Prostate gland (tissue), 2 donors: ENCODE results near the gene TCF7L2. TPM values are rescaled to one million over a fixed set of nuclear protein-coding genes. Genes with fewer than 3 reads are reported as not detected.

Experiments used
- DNase-seq: peaks from one replicate; pipeline ENCODE4 v3.0.0-alpha.2; 2019; ENCODE audit warnings: low spot score
- H3K27ac ChIP-seq, 2 donors: fragments of 200-600 bp; sonication (generic); 2 replicates each; pipeline ENCODE4 v1.5.1; 2017 to 2019
- H3K27me3 ChIP-seq: fragments of 200-600 bp; sonication (generic); replicated peaks from 2 replicates; pipeline ENCODE4 v1.5.1; 2019; ENCODE audit not compliant: insufficient read depth
- H3K36me3 ChIP-seq, 2 donors: fragments of 200-600 bp; sonication (generic); 1 replicate in 1 of 2; 2 replicates in 1 of 2; pipeline versions ENCODE4 v1.5.1 to v1.8.1; 2017 to 2019
- H3K4me1 ChIP-seq: fragments of 200-600 bp; sonication (generic); replicated peaks from 2 replicates; pipeline ENCODE4 v1.5.1; 2019
- H3K4me3 ChIP-seq, 2 donors: fragments of 200-600 bp; sonication (generic); 2 replicates each; pipeline ENCODE4 v1.5.1; 2017 to 2019
- H3K9me3 ChIP-seq: fragments of 200-600 bp; sonication (generic); 2 replicates; pipeline ENCODE4 v1.5.1; 2017
- POLR2A ChIP-seq: fragments of 450-650 bp; IDR thresholded peaks from one replicate; pipeline ENCODE4 v1.6.1; 2016; ENCODE audit warnings: antibody characterized with exemption, mild to moderate bottlenecking
- POLR2AphosphoS5 ChIP-seq: sonication (generic); formaldehyde crosslinking; IDR thresholded peaks from one replicate; pipeline ENCODE4 v1.6.1; 2017; ENCODE audit warnings: antibody characterized with exemption
- WGBS: methylation state at CpG from one replicate; pipeline ENCODE4 v1.1.5; 2018; 5-methylcytosine and 5-hydroxymethylcytosine counted together
- intact Hi-C: fragments of 100-400 bp; cut with DNase I; formaldehyde crosslinking; loops from one replicate; pipeline ENCODE4 v1.14.2; 2022
- total RNA-seq, 2 donors: library from RNA; depleted of rRNA; stranded (reverse); fragments of >200 nt; gene quantifications; one replicate each; pipeline ENCODE4 v1.1.0, GENCODE V29; 2016
- TF ChIP-seq, protein P1 (sequence below), 4 experiments: fragments of 200-600 bp in 2 of 4; fragments of 450-650 bp in 2 of 4; sonication (generic) in 2 of 4; IDR thresholded peaks; 1 replicate in 3 of 4; 2 replicates in 1 of 4; pipeline ENCODE4 v1.5.1; 2016 to 2019; ENCODE audit warnings: antibody characterized with exemption in 4 of 4, mild to moderate bottlenecking in 2 of 4, moderate library complexity in 2 of 4

The TCF7L2 gene
- total RNA-seq, 2 donors from 2014 or later, result 9.8 to 29.8 TPM

DNA sequence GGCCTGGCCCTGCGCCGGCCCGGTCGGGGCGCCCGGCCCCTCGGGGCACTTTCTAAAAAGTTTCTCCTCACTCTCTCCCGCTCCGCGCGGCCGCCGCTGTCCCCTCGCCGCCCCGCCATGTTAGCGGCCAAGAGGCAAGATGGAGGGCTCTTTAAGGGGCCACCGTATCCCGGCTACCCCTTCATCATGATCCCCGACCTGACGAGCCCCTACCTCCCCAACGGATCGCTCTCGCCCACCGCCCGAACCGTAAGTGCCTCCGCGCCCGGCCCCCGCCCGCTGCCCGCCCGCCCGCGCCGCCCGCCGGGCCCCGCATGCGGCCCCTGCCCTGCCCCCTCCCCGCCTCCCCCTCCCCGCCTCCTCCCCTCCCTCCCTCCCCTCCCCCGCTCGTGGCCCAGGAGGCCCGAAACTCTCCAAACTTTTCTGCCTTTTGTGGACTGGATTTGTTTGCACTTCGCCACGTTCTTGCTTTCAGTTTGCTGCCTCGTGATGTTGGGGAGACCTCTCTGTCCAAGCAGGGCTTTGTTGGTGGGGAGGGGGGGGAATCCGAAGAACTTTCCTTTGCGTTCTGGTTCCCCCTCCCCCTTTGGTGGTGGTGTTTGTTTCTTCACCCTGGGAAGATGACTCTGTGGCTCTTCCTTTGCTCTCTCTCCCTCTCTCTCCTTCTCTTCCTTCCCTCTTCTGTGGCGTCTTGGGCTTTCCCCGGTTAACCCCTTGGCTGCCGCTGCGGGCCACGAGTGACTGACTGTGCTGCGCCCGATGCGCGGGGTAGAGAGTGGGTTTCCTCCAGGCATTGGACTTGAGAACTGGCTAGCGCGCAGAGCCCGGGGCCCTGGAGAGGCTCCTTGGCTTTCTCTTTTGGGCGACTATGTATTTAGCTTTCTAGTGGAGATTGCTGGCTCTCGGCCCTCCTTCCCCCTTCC, 1.6 kb downstream of the TCF7L2 start:
- Histone ChIP-seq H3K4me1 (peaks cover 18% of the 10 kb centered on the region), H3K36me3 (no peaks in the 10 kb centered on the region), H3K27me3 (no peaks in the 10 kb centered on the region), H3K9me3 (no peaks in the 10 kb centered on the region), H3K4me3 (peak overlapping the region; percentile 68 to 78), H3K27ac (peak overlapping the region; percentile 91 to 98)
- TF ChIP-seq, protein P1, sequence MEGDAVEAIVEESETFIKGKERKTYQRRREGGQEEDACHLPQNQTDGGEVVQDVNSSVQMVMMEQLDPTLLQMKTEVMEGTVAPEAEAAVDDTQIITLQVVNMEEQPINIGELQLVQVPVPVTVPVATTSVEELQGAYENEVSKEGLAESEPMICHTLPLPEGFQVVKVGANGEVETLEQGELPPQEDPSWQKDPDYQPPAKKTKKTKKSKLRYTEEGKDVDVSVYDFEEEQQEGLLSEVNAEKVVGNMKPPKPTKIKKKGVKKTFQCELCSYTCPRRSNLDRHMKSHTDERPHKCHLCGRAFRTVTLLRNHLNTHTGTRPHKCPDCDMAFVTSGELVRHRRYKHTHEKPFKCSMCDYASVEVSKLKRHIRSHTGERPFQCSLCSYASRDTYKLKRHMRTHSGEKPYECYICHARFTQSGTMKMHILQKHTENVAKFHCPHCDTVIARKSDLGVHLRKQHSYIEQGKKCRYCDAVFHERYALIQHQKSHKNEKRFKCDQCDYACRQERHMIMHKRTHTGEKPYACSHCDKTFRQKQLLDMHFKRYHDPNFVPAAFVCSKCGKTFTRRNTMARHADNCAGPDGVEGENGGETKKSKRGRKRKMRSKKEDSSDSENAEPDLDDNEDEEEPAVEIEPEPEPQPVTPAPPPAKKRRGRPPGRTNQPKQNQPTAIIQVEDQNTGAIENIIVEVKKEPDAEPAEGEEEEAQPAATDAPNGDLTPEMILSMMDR (IDR thresholded peaks at IDR 0.05), result no peak
- TF ChIP-seq POLR2A, result peak; percentile 16
- TF ChIP-seq POLR2AphosphoS5, result peak; percentile 60
- WGBS, result 1% methylated on average over 65 of the region's 65 CpGs
- intact Hi-C loops, result loop anchor here (5.0 to 10.0 kb wide), 3 partner anchors 176 to 431 kb away; no protein-coding TSS in a partner anchor
- DNase-seq, result peak; percentile 46

DNA sequence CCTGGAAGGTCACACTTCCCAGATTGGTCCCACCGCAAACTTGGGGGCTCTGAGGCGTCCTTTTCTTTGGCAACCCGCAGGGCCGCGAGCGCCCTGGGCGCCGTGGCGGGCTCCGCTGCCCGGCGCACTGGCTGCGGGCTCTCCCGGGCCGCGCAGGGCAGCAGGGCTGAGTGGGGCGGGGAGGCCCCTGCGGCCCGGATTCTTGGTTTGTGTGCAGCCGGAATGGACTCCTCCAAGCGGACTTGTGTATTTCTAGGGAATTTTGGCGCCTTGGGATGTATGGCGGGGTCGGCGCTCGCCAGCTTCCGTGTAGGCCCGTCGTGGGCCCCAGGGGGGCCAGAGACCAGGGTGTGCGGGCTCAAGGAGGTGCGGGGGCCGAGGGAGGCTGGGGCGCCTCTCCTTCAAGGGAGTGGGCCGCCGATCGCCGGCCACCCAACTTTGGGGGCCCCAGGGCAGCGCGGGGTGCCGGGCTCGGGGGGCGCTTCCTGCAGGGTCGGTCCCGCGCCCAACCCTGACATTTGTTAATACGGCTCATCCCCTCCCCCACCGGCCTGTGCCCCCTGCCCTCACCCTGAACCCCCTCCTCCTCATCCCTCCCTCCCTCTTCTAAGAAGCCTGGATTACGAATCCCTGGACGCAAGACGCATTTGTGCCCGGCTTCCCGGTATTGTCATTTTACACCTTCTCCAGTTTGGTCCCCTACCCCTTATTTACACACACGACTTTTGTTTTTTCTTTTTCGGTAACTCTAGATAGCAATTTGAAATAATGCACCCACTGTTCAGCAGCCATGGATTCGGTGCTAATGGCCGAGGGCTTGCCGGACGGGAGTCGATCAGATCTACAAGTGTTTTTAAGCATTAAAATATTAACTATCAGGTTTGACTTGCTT, 2.5 kb downstream of the TCF7L2 start:
- H3K4me1 ChIP-seq, result peaks cover 18% of the 10 kb centered on the region
- DNase-seq, result no peak
- H3K4me3 ChIP-seq, result peak overlapping the region; percentile 68 to 78
- no peak for TF ChIP-seq POLR2AphosphoS5
- TF ChIP-seq POLR2A, result no peak
- TF ChIP-seq, protein P1 (IDR thresholded peaks at IDR 0.05), result no peak
- under 1% methylated on average over 57 of the region's 59 CpGs for WGBS
- H3K9me3 ChIP-seq, result no peaks in the 10 kb centered on the region
- H3K36me3 ChIP-seq, result no peaks in the 10 kb centered on the region
- no peaks in the 10 kb centered on the region for H3K27me3 ChIP-seq
- intact Hi-C loops, result loop anchor here (5.0 to 10.0 kb wide), 3 partner anchors 175 to 430 kb away; no protein-coding TSS in a partner anchor
- H3K27ac ChIP-seq, result peak overlapping the region; percentile 91 to 98

GRCh38 chr10:112953174-112954159, 3.4 kb downstream of the TCF7L2 start:
- Histone ChIP-seq H3K4me3 (peak overlapping the region; percentile 68 to 78), H3K4me1 (peaks cover 18% of the 10 kb centered on the region), H3K27me3 (no peaks in the 10 kb centered on the region), H3K9me3 (no peaks in the 10 kb centered on the region), H3K27ac (peak overlapping the region; percentile 91 to 98), H3K36me3 (no peaks in the 10 kb centered on the region)
- no peak for TF ChIP-seq POLR2AphosphoS5
- TF ChIP-seq, protein P1 (IDR thresholded peaks at IDR 0.05), result no peak
- no peak for TF ChIP-seq POLR2A
- 16% methylated on average over 26 of the region's 26 CpGs for WGBS
- DNase-seq, result peak; percentile 41
- intact Hi-C loops, result loop anchor here (5.0 to 10.0 kb wide), 3 partner anchors 174 to 429 kb away; no protein-coding TSS in a partner anchor

DNA sequence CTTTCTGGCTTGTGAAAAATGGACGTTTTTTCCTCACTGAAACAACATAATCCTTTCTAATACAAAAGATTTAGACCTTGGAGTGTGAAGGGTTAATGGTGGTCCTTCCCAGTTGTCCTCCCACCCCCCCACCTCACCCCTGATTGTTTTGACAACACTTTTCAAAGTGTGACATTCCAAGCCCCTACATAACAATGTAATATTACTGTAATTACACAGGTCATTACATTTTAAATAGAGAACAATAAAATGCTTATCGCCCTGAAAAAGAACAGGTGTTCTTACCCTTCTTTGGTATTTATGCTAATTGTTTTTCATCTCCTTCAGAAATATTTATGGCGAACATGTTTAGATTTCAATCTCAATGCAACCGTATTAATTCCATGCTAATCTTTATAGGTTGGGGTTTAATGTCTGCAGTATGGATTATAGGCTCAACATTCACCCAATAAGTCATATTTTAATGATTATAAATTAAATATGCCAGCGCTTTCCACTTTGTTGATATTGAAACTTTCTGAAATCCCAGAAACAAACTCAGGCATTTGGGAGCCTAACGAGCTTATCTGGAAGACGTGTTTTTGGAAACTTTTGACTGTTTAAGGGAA, 5.0 kb downstream of the TCF7L2 start:
- 27% methylated on average over 7 of the region's 7 CpGs for WGBS
- TF ChIP-seq POLR2A, result no peak
- Histone ChIP-seq H3K27ac (peak overlapping the region; percentile 8 to 52), H3K36me3 (no peaks in the 10 kb centered on the region), H3K27me3 (no peaks in the 10 kb centered on the region), H3K4me3 (peak overlapping the region in 1 of 2 donors; percentile 8), H3K4me1 (peaks cover 18% of the 10 kb centered on the region), H3K9me3 (no peaks in the 10 kb centered on the region)
- intact Hi-C loops, result loop anchor here (5.0 to 10.0 kb wide), 4 partner anchors 52 to 427 kb away; no protein-coding TSS in a partner anchor
- no peak for DNase-seq
